GM19238 (cell line): ENCODE measurements around the gene MRPS35.
"Not testable (repeated sequence)": the region's sequence is repeated elsewhere in the genome, so short reads cannot be mapped to it uniquely, and the experiment has no call there.

Experiments used
- DNase-seq: peaks from one replicate; pipeline ENCODE4 v3.0.0; 2011; ENCODE audit warnings: low spot score; ENCODE audit not compliant: insufficient read length

MRPS35 gene

GRCh38 chr12:27709212-27709931 lies 1.3 kb upstream of the MRPS35 start:
- no peak for DNase-seq

- no peak for DNase-seq
Observed at GRCh38 chr12:27709932-27710591, 570 bp upstream of the MRPS35 start.

GRCh38 chr12:27711317-27711682 lies 668 bp downstream of the MRPS35 start:
- no peak for DNase-seq

- no peak for DNase-seq
Observed at GRCh38 chr12:27711967-27712366, 1.3 kb downstream of the MRPS35 start.

GRCh38 chr12:27723212-27723611 lies 12.6 kb downstream of the MRPS35 start:
- DNase-seq: no peak

GRCh38 chr12:27730097-27730588 lies 19.5 kb downstream of the MRPS35 start:
- DNase-seq: no peak

GRCh38 chr12:27732281-27732680 lies 21.6 kb downstream of the MRPS35 start:
- no peak for DNase-seq

GRCh38 chr12:27733052-27733656 lies 22.5 kb downstream of the MRPS35 start:
- no peak for DNase-seq

- DNase-seq: no peak
Observed at GRCh38 chr12:27733791-27734190, 23.2 kb downstream of the MRPS35 start.

- DNase-seq: not testable (repeated sequence)
Observed at GRCh38 chr12:27734321-27734720, 23.7 kb downstream of the MRPS35 start.

- DNase-seq: no peak
Observed at GRCh38 chr12:27743601-27744000, 33.0 kb downstream of the MRPS35 start.

- DNase-seq: not testable (repeated sequence)
Observed at GRCh38 chr12:27745734-27746133, 35.1 kb downstream of the MRPS35 start.

GRCh38 chr12:27747111-27747820 lies 36.6 kb downstream of the MRPS35 start:
- no peak for DNase-seq

- DNase-seq: no peak
Observed at GRCh38 chr12:27751386-27752047, 40.9 kb downstream of the MRPS35 start.

- no peak for DNase-seq
Observed at GRCh38 chr12:27754795-27755194, 44.2 kb downstream of the MRPS35 start.

- DNase-seq: no peak
Observed at GRCh38 chr12:27756670-27757195, 46.1 kb downstream of the MRPS35 start.

GRCh38 chr12:27762757-27763156 lies 52.1 kb downstream of the MRPS35 start:
- DNase-seq: no peak

GRCh38 chr12:27766587-27766986 lies 56.0 kb downstream of the MRPS35 start:
- no peak for DNase-seq

GRCh38 chr12:27769142-27769673 lies 58.6 kb downstream of the MRPS35 start:
- DNase-seq: no peak

- no peak for DNase-seq
Observed at GRCh38 chr12:27771481-27772327, 61.1 kb downstream of the MRPS35 start.
